HL-60 (cell line): ENCODE data around the gene BTBD16.

ENCODE experiments used
- CTCF ChIP-seq: IDR thresholded peaks from one replicate; pipeline ENCODE4 v1.5.1; 2011; ENCODE audit warnings: low read length, control low read depth, inconsistent platforms; ENCODE audit not compliant: insufficient read depth
- POLR2AphosphoS5 ChIP-seq: IDR thresholded peaks from 2 replicates; pipeline ENCODE4 v1.6.1; 2012; ENCODE audit warnings: low read depth

- no peak for TF ChIP-seq CTCF
- no peak for TF ChIP-seq POLR2AphosphoS5
Observed at GRCh38 chr10:122347170-122347841, 76.2 kb downstream of the BTBD16 start.
